Endometrium (tissue), 2 donors: ENCODE data around the gene KRTAP5-11.
"Not testable (repeated sequence)": the region's sequence is repeated elsewhere in the genome, so short reads cannot be mapped to it uniquely, and the experiment has no call there.

Source experiments
- FAIRE-seq: peaks from 2 replicates; lab custom pipeline; 2012; peaks lifted over from hg19 to GRCh38; lab: Jason Lieb, UNC
- donor health status: control.
- donor health status: control.

Gene KRTAP5-11

GRCh38 chr11:71582309-71582895 lies at the start of gene KRTAP5-11:
Gene KRTAP5-11 (minus strand): TSS chr11:71582875. CDS start chr11:71582837, 38 bp downstream.
- FAIRE-seq: no peak

GRCh38 chr11:71631551-71631950 lies 48.9 kb upstream of the KRTAP5-11 start:
- FAIRE-seq: not testable (repeated sequence)

GRCh38 chr11:71630071-71630470 lies 47.4 kb upstream of the KRTAP5-11 start:
- FAIRE-seq: not testable (repeated sequence)

GRCh38 chr11:71628943-71629342 lies 46.3 kb upstream of the KRTAP5-11 start:
- FAIRE-seq: not testable (repeated sequence)

- not testable (repeated sequence) for FAIRE-seq
Observed at GRCh38 chr11:71623226-71623625, 40.6 kb upstream of the KRTAP5-11 start.

- not testable (repeated sequence) for FAIRE-seq
Observed at GRCh38 chr11:71622561-71622960, 39.9 kb upstream of the KRTAP5-11 start.

GRCh38 chr11:71615003-71615402 lies 32.3 kb upstream of the KRTAP5-11 start:
- FAIRE-seq: not testable (repeated sequence)

- not testable (repeated sequence) for FAIRE-seq
Observed at GRCh38 chr11:71614366-71614917, 31.8 kb upstream of the KRTAP5-11 start.

- not testable (repeated sequence) for FAIRE-seq
Observed at GRCh38 chr11:71613931-71614330, 31.3 kb upstream of the KRTAP5-11 start.

- FAIRE-seq: not testable (repeated sequence)
Observed at GRCh38 chr11:71611218-71611910, 28.7 kb upstream of the KRTAP5-11 start.

GRCh38 chr11:71608272-71608671 lies 25.6 kb upstream of the KRTAP5-11 start:
- not testable (repeated sequence) for FAIRE-seq

GRCh38 chr11:71607520-71608216 lies 25.0 kb upstream of the KRTAP5-11 start:
- not testable (repeated sequence) for FAIRE-seq

- FAIRE-seq: not testable (repeated sequence)
Observed at GRCh38 chr11:71606853-71607519, 24.3 kb upstream of the KRTAP5-11 start.

GRCh38 chr11:71604798-71605488 lies 22.3 kb upstream of the KRTAP5-11 start:
- not testable (repeated sequence) for FAIRE-seq

- not testable (repeated sequence) for FAIRE-seq
Observed at GRCh38 chr11:71603221-71603620, 20.5 kb upstream of the KRTAP5-11 start.

- FAIRE-seq: not testable (repeated sequence)
Observed at GRCh38 chr11:71589546-71589920, 6.9 kb upstream of the KRTAP5-11 start.

GRCh38 chr11:71588822-71589545 lies 6.3 kb upstream of the KRTAP5-11 start:
- FAIRE-seq: not testable (repeated sequence)

GRCh38 chr11:71588314-71588713 lies 5.6 kb upstream of the KRTAP5-11 start:
- not testable (repeated sequence) for FAIRE-seq

- FAIRE-seq: not testable (repeated sequence)
Observed at GRCh38 chr11:71585673-71586072, 3.0 kb upstream of the KRTAP5-11 start.

GRCh38 chr11:71582969-71583368 lies 294 bp upstream of the KRTAP5-11 start:
- FAIRE-seq: not testable (repeated sequence)

GRCh38 chr11:71581826-71582225 lies 849 bp downstream of the KRTAP5-11 start:
- FAIRE-seq: no peak
